AG09319 (cell line): ENCODE data around the gene CFAP99.

Experiments used
- DNase-seq: peaks from one replicate; pipeline ENCODE4 v3.0.0-alpha.2; 2010; ENCODE audit warnings: low read depth; ENCODE audit errors: extremely low read depth
- TF ChIP-seq, protein P1 (sequence below): IDR thresholded peaks from 2 replicates; pipeline ENCODE4 v1.5.1; 2011; ENCODE audit warnings: low read depth, mild to moderate bottlenecking, inconsistent platforms, low read length, moderate library complexity

CFAP99 gene

DNA sequence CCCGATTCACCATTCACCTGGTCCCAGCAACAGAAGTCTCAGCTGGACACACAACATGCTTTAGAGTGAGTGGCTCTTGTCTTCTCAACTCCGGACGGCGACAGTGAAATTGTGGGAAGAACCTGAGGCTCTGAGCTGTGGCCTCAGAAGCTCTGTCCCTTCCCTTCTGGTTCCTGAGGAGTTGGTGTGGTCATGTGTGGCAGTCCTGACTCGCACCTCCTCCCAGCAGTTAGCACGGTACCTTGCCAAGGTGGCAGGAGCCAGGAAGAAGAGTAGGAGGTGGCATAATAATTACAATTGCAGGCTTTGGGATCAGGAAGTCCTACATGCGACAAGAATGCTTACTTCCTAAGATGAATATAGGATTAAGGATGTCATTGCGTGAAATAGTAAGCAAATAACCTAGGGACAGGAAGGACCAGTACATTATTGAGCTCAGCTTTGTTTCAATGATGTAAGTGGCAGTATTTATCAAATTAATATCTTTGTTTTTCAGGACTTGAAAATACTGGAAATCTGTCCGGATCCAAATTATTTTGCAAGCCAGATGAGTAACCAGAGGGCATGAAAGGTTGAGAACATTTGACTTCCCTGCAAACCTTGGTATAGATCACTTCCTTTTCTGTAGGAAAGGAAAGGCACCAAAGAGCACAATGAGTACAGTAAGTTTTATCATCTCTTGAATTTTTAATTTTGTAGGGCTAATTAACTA is 71.2 kb downstream of the CFAP99 start:
- DNase-seq: no peak
- TF ChIP-seq, protein P1, sequence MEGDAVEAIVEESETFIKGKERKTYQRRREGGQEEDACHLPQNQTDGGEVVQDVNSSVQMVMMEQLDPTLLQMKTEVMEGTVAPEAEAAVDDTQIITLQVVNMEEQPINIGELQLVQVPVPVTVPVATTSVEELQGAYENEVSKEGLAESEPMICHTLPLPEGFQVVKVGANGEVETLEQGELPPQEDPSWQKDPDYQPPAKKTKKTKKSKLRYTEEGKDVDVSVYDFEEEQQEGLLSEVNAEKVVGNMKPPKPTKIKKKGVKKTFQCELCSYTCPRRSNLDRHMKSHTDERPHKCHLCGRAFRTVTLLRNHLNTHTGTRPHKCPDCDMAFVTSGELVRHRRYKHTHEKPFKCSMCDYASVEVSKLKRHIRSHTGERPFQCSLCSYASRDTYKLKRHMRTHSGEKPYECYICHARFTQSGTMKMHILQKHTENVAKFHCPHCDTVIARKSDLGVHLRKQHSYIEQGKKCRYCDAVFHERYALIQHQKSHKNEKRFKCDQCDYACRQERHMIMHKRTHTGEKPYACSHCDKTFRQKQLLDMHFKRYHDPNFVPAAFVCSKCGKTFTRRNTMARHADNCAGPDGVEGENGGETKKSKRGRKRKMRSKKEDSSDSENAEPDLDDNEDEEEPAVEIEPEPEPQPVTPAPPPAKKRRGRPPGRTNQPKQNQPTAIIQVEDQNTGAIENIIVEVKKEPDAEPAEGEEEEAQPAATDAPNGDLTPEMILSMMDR: no peak

DNA sequence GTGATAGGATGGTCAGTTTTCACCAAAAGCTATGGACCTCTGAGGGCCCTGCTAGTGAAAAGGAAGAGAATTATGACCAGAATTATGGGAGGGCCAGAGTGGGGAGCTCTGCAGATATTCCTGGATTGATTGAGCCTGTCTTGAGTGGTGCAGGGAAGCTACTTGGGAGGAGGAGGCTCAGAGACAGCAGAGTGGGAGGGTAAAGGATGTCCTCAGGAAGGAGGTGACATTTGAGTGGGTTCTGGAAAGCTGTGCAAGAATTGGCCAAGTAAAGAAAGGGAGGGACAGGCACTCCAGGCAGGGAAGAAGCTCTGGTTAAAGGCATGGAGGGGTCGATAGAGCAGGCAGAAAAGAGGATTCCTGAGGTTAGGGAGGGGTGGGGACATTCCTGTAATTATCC is 74.2 kb downstream of the CFAP99 start:
- no peak for DNase-seq
- TF ChIP-seq, protein P1: no peak

DNA sequence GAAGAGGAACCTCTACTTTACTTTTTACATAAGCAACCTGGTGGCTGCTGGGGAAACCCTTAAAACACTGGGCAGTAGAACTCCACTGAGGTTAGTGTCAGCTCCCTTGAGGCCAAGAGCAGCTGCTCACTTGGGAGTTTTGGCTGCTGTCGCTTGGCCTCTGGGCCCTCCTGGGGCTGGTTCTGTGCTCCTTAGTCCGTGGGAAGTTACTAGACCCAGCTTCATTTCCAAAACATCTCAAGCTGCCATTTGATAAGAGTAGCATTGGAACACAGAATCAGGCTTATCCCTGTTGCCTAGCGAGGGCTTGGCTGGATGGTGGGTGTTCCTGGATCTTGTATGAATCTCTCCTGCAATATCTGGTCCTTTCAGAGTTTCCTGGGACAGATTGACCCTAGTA is 76.2 kb downstream of the CFAP99 start:
- TF ChIP-seq, protein P1: no peak
- DNase-seq: no peak

DNA sequence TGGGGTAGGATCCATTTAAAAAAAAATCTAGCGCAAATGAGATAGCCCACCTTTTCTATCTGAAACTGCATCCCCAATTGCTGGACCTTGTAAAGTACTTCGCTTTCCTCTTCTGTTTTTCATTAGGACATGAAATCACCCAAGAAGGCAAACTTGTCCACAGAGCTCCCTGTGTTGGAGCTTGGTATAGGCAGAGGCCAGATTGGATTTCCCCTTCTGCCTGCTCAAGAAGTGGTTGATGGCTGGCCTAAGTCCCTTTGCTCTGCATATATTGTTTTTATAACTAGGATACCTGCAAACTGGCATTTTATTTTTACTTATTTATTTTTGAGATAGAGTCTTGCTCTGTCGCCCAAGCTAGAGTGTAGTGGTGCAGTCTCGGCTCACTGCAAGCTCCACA is 78.6 kb downstream of the CFAP99 start:
- DNase-seq: no peak
- TF ChIP-seq, protein P1: no peak

DNA sequence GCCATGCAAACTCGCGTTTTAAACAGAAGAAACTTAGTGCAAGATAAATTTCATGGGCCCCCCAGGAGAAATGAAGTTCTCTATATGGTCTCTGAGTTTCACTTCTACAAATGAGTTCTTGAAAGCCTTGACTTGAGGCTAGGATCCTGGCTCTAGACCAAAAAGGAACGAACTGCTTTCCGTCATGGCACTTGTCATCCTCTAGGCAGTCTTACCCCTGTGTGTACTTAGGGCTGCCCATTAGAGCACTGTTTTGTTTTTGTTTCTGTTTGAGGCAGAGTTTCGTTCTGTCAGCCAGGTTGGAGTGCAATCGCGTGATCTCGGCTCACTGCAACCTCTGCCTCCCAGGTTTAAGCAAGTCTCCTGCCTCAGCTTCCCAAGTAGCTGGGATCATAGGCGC is 79.2 kb downstream of the CFAP99 start:
- TF ChIP-seq, protein P1: no peak

DNA sequence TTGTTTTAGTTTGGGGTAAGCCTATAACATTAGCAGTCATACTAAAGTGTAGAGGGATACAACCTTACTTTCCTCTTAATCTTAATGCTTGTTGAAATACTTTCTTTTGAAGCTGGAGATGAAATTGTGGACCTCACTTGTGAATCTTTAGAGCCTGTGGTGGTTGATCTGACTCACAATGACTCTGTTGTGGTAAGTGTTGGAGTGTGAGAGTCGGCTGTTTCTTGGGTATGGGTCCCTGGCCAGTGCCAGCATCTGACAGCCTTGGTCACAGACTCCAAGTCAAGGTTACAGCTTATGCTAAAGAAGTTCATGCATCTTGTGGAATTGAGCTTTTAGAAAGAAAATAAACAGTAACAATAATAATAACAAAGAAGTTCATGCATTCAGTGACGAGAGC is 81.8 kb downstream of the CFAP99 start:
- TF ChIP-seq, protein P1: no peak
- no peak for DNase-seq

More for the DNA sequence above, 79.2 kb downstream of the CFAP99 start:
- DNase-seq: no peak

DNA sequence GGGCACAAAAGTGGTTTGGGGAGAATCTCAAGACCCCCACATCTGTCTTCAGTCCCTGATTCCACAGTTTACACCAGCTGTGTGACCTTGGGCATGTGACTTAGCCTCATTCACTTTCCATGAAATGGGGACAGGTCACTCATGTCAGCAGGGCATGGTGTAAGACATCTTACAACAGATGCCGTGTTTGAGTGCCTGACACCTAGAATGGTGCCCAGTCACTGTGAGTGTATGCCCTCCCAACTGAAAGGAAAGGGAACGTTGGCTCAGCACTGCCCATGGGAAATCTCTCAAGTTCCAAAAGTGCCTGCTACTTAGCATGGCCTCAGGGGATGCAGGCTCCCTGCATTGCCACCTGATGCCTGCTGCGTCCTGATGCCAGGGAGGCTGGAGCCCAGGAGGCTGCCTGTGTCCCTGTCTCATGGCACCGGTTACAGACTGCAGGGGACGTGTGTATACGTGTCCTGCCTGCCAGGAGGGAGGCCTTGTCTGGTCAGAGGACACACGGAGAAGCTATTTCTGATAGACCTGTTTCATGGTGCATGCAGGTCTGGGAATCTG is 82.4 kb downstream of the CFAP99 start:
- no peak for DNase-seq
- TF ChIP-seq, protein P1: no peak
